Keratinocyte (primary cell): ENCODE measurements around the gene ATF4. TPM values are rescaled to one million over a fixed set of nuclear protein-coding genes. Genes with fewer than 3 reads are reported as not detected.

Experiments used
- DNase-seq: peaks from one replicate; pipeline ENCODE4 v3.0.0-alpha.2; 2011; ENCODE audit warnings: low read depth, missing footprints, low spot score
- FAIRE-seq: peaks from 2 replicates; lab custom pipeline; 2011; peaks lifted over from hg19 to GRCh38; lab: Jason Lieb, UNC
- H2AFZ ChIP-seq: 2 replicates; pipeline ENCODE4 v1.6.0; 2012; ENCODE audit warnings: low read length, control low read depth, inconsistent platforms; ENCODE audit not compliant: control insufficient read depth
- H3K27ac ChIP-seq: 2 replicates; pipeline ENCODE4 v1.5.1; 2011; ENCODE audit warnings: low read length; ENCODE audit not compliant: control insufficient read depth, insufficient read depth
- H3K27me3 ChIP-seq: 3 replicates; pipeline ENCODE4 v1.6.0; 2011; ENCODE audit warnings: low read length; ENCODE audit not compliant: control insufficient read depth, insufficient read depth; ENCODE audit errors: extremely low read depth
- H3K36me3 ChIP-seq, 2 experiments: 2 replicates in 1 of 2; 3 replicates in 1 of 2; pipeline ENCODE4 v1.5.1; 2011; ENCODE audit warnings: low read length in 2 of 2, mild to moderate bottlenecking in 1 of 2; ENCODE audit not compliant: control insufficient read depth in 2 of 2, insufficient read depth in 2 of 2; ENCODE audit errors: extremely low read depth in 1 of 2
- H3K4me1 ChIP-seq: 3 replicates; pipeline ENCODE4 v1.5.1; 2011; ENCODE audit warnings: low read length; ENCODE audit not compliant: control insufficient read depth, insufficient read depth; ENCODE audit errors: extremely low read depth
- H3K4me2 ChIP-seq: 3 replicates; pipeline ENCODE4 v1.6.0; 2011; ENCODE audit warnings: low read depth, low read length; ENCODE audit not compliant: control insufficient read depth, insufficient read depth; ENCODE audit errors: extremely low read depth
- H3K4me3 ChIP-seq, 3 experiments: fragments of 200-600 bp in 1 of 3; sonication (generic) in 1 of 3; 2 replicates in 2 of 3; 3 replicates in 1 of 3; pipeline ENCODE4 v1.5.1; 2011 to 2016; ENCODE audit warnings: low read length in 3 of 3, mild to moderate bottlenecking in 3 of 3, control low read depth in 2 of 3, inconsistent platforms in 1 of 3, low read depth in 1 of 3, mixed read lengths in 1 of 3, mixed run types in 1 of 3, moderate library complexity in 1 of 3; ENCODE audit not compliant: control insufficient read depth in 2 of 3, insufficient read depth in 2 of 3; ENCODE audit errors: extremely low read depth in 1 of 3
- H3K79me2 ChIP-seq: 2 replicates; pipeline ENCODE4 v1.6.0; 2012; ENCODE audit warnings: low read length; ENCODE audit not compliant: control insufficient read depth, insufficient read depth
- H3K9ac ChIP-seq: 3 replicates; pipeline ENCODE4 v1.6.0; 2011; ENCODE audit warnings: low read length; ENCODE audit not compliant: control insufficient read depth, insufficient read depth; ENCODE audit errors: extremely low read depth
- H3K9me1 ChIP-seq: 3 replicates; pipeline ENCODE4 v1.6.0; 2011; ENCODE audit warnings: low read length; ENCODE audit not compliant: control insufficient read depth, insufficient read depth; ENCODE audit errors: extremely low read depth
- H3K9me3 ChIP-seq: 2 replicates; pipeline ENCODE4 v1.5.1; 2012; ENCODE audit warnings: low read depth, low read length; ENCODE audit not compliant: control insufficient read depth
- H4K20me1 ChIP-seq: 3 replicates; pipeline ENCODE4 v1.6.0; 2011; ENCODE audit warnings: low read length; ENCODE audit not compliant: control insufficient read depth, insufficient read depth; ENCODE audit errors: extremely low read depth
- EZH2 ChIP-seq: IDR thresholded peaks from one replicate; pipeline ENCODE4 v1.6.1; 2012; ENCODE audit warnings: inconsistent platforms, mild to moderate bottlenecking, low read length, moderate library complexity
- dilution Hi-C: fragments of 300-500 bp; cut with MboI; formaldehyde crosslinking; loops from one replicate; pipeline ENCODE4 v1.7.0; 2020; ENCODE audit warnings: low sequenced_read_pairs; ENCODE audit not compliant: extremely low pct_ligation_motif_present
- polyA plus RNA-seq, 5 experiments: library from polyadenylated mRNA; depleted of rRNA in 3 of 5; stranded (reverse) in 3 of 5; stranded (forward) in 1 of 5; unstranded in 1 of 5; fragments of >200 nt; gene quantifications; 1 replicate in 1 of 5; 2 replicates in 3 of 5; 3 replicates in 1 of 5; pipeline versions ENCODE4 v1.2.1 to v1.2.3, GENCODE V29; 2011 to 2012; ENCODE audit warnings: missing spikeins in 2 of 5, low read depth in 1 of 5, low replicate concordance in 1 of 5
- TF ChIP-seq, protein P1 (sequence below), 3 experiments: IDR thresholded peaks in 1 of 3; conservative IDR thresholded peaks in 1 of 3; optimal IDR thresholded peaks in 1 of 3; 2 replicates in 2 of 3; 3 replicates in 1 of 3; pipeline versions ENCODE3 to v1.5.1; 2011; ENCODE audit warnings: low read length in 3 of 3, mild to moderate bottlenecking in 3 of 3, moderate library complexity in 2 of 3, control low read depth in 1 of 3, inconsistent platforms in 1 of 3; ENCODE audit not compliant: insufficient read depth in 2 of 3; ENCODE audit errors: extremely low read depth in 1 of 3

Gene ATF4
- polyA plus RNA-seq, 1 donor (not counting 4 experiments of a cell fraction or from before 2014, with no cell fraction given) = 629 TPM

DNA sequence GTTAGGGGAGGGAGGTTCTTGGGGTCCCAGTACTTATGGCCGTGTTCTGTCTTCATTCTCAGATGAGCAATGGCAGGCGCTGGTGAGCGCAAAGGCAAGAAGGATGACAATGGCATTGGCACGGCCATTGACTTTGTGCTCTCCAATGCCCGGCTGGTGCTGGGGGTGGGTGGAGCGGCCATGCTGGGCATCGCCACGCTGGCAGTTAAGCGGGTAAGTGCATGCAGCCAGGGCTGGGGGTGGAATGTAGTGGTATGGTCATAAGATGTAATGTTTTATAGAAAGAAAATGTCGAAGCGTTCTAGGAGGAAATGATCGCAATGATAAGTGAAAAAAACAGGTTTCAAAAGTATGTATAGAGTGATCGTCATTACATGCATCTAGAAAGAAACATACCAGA lies 9.1 kb upstream of the ATF4 start:
- Histone ChIP-seq H3K36me3 (peaks cover 33 to 51% of the 10 kb centered on the region in 2 experiments), H2AFZ (no peak overlapping the region), H3K4me2 (no peak overlapping the region), H3K4me1 (no peaks in the 10 kb centered on the region), H4K20me1 (peaks cover 6% of the 10 kb centered on the region), H3K9me3 (no peaks in the 10 kb centered on the region), H3K9me1 (no peaks in the 10 kb centered on the region), H3K79me2 (peaks cover 63% of the 10 kb centered on the region), H3K9ac (no peak overlapping the region), H3K27me3 (no peaks in the 10 kb centered on the region), H3K4me3 (no peak overlapping the region), H3K27ac (no peak overlapping the region)
- dilution Hi-C loops = no loop called here
- FAIRE-seq (no peak), DNase-seq (no peak)
- TF ChIP-seq EZH2 = no peak
- TF ChIP-seq, protein P1, sequence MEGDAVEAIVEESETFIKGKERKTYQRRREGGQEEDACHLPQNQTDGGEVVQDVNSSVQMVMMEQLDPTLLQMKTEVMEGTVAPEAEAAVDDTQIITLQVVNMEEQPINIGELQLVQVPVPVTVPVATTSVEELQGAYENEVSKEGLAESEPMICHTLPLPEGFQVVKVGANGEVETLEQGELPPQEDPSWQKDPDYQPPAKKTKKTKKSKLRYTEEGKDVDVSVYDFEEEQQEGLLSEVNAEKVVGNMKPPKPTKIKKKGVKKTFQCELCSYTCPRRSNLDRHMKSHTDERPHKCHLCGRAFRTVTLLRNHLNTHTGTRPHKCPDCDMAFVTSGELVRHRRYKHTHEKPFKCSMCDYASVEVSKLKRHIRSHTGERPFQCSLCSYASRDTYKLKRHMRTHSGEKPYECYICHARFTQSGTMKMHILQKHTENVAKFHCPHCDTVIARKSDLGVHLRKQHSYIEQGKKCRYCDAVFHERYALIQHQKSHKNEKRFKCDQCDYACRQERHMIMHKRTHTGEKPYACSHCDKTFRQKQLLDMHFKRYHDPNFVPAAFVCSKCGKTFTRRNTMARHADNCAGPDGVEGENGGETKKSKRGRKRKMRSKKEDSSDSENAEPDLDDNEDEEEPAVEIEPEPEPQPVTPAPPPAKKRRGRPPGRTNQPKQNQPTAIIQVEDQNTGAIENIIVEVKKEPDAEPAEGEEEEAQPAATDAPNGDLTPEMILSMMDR (optimal IDR thresholded peaks at IDR 0.05 in 1 of 3, IDR thresholded peaks at IDR 0.05 in 1 of 3, conservative IDR thresholded peaks at IDR 0.05 in 1 of 3; ENCODE audit: extremely low read depth in 1 of 3, insufficient read depth in 2 of 3, low read length in 3 of 3) = no peak

DNA sequence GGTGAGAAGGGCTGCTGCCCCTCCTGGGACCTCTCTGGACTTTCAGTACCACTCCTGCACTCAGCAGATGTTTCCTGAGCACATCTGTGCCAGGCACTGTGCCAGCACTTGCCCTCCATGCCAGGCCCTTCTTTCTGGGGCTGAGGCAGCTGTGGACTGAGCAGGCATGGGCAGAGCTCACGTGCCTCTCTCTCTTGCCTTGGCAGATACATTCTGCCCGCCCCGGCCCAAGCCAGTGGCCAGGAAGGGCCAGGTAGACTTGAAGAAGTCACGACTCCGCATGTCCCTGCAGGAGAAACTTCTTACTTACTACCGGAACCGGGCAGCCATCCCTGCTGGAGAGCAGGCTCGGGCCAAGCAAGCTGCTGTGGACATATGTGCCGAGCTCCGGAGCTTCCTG lies 8.3 kb upstream of the ATF4 start:
- TF ChIP-seq, protein P1 (optimal IDR thresholded peaks at IDR 0.05 in 1 of 3, IDR thresholded peaks at IDR 0.05 in 1 of 3, conservative IDR thresholded peaks at IDR 0.05 in 1 of 3; ENCODE audit: extremely low read depth in 1 of 3, insufficient read depth in 2 of 3, low read length in 3 of 3) = no peak
- no peak for TF ChIP-seq EZH2
- H3K4me3 ChIP-seq = no peak overlapping the region
- H3K27ac ChIP-seq = no peak overlapping the region
- H3K9ac ChIP-seq = no peak overlapping the region
- no peak overlapping the region for H3K4me2 ChIP-seq
- no peaks in the 10 kb centered on the region for H3K9me3 ChIP-seq
- H3K36me3 ChIP-seq = peaks cover 36 to 47% of the 10 kb centered on the region in 2 experiments
- H3K4me1 ChIP-seq = no peaks in the 10 kb centered on the region
- no peaks in the 10 kb centered on the region for H3K9me1 ChIP-seq
- dilution Hi-C loops = no loop called here
- H3K79me2 ChIP-seq = peaks cover 55% of the 10 kb centered on the region
- H2AFZ ChIP-seq = no peak overlapping the region
- H3K27me3 ChIP-seq = no peaks in the 10 kb centered on the region
- DNase-seq (no peak), FAIRE-seq (no peak)
- peaks cover 6% of the 10 kb centered on the region for H4K20me1 ChIP-seq
